NCI-H2227 (cell line): ENCODE results near the gene PCNT.
"Not testable (repeated sequence)": the region's sequence is repeated elsewhere in the genome, so short reads cannot be mapped to it uniquely, and the experiment has no call there.

Experiments
- DNase-seq: peaks from one replicate; lab custom pipeline; 2025; ENCODE audit not compliant: unreplicated experiment; lab: John Stamatoyannopoulos, UW

PCNT gene

DNA sequence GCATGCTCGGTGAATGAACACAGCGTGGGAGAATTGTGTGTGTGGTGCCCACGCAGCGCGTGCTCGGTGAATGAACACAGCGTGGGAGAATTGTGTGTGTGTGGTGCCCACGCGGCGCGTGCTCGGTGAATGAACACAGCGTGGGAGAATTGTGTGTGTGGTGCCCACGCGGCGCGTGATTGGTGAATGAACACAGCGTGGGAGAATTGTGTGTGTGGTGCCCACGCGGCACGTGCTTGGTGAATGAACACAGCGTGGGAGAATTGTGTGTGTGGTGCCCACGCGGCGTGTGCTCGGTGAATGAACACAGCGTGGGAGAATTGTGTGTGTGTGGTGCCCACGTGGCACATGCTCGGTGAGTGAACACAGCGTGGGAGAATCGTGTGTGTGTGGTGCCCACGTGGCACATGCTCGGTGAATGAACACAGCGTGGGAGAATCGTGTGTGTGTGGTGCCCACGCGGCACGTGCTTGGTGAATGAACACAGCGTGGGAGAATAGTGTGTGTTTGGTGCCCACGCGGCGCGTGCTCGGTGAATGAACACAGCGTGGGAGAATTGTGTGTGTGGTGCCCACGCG lies 79.4 kb downstream of the PCNT start:
- not testable (repeated sequence) for DNase-seq

- DNase-seq = no peak
Observed at GRCh38 chr21:46404306-46404705, 80.3 kb downstream of the PCNT start.

GRCh38 chr21:46406001-46406400 lies 82.0 kb downstream of the PCNT start:
- DNase-seq = no peak

- no peak for DNase-seq
Observed at GRCh38 chr21:46409641-46410406, 85.9 kb downstream of the PCNT start.

GRCh38 chr21:46410516-46410915 lies 86.6 kb downstream of the PCNT start:
- DNase-seq = no peak

GRCh38 chr21:46411236-46411635 lies 87.3 kb downstream of the PCNT start:
- no peak for DNase-seq

GRCh38 chr21:46411691-46412090 lies 87.7 kb downstream of the PCNT start:
- DNase-seq = no peak

- no peak for DNase-seq
Observed at GRCh38 chr21:46412521-46413364, 88.8 kb downstream of the PCNT start.

DNA sequence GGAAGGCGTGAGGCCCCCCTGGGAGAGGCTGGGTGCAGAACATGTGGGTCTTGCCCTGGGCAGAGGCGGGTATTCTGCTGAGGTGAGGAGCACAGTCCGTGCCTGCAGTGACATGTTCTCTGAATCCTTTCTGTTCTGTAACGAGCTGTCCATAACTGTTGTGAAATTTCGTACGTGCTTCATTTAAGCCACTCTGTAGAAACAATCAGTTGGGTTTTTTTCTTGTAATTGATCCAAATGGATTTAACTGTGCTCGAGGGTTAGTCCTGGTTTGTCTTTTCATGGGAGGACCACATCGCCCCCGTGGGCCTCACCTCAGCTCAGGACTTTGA lies 89.4 kb downstream of the PCNT start:
- DNase-seq = no peak

GRCh38 chr21:46414965-46415275 lies 91.0 kb downstream of the PCNT start:
- DNase-seq = no peak

GRCh38 chr21:46416551-46416950 lies 92.6 kb downstream of the PCNT start:
- DNase-seq = no peak

GRCh38 chr21:46418265-46418946 lies 94.5 kb downstream of the PCNT start:
- no peak for DNase-seq

DNA sequence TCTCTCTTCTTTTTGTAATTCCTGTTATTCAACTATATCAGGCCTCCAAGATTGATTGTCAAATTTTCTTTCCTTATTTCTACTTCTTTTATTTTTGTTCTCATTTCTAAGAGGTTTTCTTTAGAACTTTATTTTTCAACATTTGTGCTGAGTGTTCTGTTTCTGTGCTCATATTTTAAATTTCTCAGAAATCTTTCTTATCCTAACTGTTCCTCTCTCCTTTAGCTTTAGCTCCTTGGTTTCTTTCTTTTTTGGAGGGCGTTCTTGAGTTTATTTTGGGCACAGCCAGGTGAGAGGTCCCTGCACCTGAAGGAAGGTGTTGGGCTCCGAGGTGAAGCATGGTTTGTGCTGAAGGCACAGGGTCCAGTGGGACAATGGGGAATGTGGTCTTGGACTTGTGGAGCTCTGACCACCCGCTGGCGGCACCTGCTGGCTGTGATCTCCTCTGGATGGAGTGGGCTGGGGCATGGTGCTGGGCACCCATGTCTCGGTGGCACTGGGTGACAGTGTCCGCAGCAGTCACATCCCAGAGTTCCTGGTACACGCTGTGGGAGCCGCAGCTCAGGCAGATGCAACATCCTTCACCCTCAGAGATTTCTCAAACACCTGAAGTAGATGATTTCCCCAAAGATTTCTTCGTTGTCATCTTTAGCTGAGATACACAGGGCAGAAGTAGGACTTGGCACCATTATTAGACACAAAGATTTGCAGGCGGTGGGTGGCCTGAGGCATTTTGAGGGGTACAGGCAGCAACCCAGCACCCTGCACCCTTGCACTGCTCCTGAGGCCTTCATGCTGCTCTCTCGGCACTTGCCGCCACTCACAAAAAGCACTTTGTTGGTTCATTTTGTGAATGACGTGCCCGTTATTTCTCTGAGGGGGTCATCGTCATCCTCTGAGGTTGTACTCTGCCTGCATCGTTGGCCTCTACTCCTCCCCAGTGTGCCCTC lies 96.6 kb downstream of the PCNT start:
- DNase-seq = no peak

DNA sequence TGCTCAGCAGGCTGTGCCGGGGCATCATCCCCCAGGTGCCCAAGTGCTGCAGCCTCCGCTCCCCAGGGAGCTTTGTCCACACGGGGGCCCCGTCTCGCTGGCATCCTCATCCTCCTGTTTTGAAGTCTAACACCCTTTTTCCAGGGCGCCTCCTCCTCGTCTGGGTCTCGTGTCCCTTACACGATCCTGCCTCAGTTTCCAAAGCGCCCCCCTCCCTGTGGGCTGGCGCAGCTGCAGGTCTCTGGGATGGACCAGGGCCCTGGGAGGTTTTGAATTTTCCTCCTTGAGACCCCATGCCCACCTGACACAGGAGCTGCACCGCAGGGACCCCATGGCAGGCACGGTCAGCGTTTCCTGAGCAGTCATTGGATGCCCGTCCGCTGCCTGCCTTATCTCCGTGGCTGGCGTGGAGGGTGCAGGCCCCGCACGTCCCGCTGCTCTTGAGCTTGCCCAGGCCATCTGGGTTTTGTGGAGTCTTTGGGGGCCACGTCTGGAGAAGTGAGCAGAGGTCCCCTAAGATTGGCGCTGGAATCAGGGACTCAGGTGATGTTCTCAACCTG lies 97.3 kb downstream of the PCNT start:
- DNase-seq = no peak

DNA sequence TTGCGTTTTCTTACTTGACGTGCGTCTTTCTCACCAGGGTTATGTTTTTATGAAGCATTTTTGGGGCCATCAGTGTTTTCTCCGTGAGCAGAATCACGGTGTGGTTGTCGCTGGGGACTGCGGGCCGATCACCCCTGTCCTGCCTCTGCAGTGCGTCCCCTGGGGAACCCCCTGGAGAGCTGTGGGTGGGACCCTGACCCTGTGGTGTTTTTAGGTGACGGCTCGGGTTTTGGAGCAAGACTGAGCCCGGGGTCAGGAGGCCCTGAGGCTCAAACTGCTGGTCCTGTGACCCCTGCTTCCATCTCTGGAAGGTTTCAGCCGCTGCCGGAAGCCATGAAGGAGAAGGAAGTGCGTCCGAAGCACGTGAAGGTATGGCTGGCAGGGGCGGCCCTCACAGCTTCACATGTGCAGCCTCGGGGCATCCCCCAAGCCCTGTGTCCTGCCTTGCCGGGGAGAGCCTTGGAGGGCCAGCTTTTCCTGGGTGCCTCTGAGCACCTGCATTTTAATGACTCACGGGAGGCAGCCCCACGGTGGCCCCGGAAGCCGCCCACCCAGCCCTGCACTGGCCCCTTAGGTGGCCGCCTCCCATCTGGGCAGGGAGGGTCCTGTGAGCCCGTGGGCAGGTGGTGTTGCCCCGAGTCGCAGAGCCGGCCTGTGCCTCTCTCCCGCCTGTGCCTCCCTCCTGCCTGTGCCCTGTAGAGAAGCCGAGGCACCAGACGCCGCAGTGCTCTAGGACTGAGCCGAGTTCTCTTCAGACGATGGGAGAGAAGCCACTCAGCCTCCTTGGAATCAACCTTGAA lies 98.0 kb downstream of the PCNT start:
- DNase-seq = no peak

GRCh38 chr21:46422636-46423241 lies 98.8 kb downstream of the PCNT start:
- no peak for DNase-seq

DNA sequence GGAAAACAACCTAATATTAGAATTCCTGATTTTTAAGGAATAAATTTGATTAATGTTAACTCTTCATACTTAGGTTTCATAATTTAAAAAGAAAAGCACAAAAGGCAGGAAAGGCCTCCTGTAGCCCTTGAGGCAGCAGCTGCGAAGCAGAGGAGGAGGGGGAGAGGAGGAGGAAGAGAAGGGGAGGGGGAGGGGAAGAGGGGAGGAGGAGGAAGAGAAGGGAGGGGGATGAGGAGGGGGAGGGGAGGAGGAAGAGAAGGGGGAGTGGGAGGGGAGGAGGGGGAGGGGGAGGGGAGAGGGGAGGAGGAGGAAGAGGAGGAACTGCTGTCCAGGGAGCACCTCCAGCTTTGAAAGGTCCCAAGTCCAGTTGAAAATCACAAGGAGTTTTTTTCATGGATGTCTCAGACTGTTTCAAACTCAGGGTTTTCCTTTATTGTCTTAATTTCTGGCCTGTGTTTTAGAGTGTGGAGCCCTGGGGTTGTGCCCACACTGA lies 99.6 kb downstream of the PCNT start:
- DNase-seq = no peak

- no peak for DNase-seq
Observed at GRCh38 chr21:46424039-46424591, 100.2 kb downstream of the PCNT start.

DNA sequence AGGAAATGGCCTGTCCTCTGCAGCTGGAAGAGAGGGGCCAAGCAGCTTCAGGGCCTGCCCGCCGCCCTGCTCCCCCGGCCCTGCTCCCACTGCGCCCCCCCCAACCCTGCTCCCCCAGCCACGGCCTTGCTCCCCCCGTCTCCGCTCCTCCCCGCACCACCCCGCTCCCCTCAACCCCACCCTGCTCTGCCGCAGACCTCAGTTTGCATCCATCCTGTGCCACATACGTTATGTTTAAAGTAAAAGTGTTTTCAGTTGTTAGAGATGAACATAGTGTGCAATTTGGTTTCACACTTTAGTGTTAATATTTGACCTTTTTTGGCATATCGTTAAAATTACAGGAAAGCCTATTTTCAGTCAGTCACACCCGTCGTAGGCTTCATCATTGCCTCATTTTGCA lies 100.7 kb downstream of the PCNT start:
- DNase-seq = no peak
